H1 (cell line): Measurements from ENCODE around the gene ARHGEF4. TPM values are rescaled to one million over a fixed set of nuclear protein-coding genes. Genes with fewer than 3 reads are reported as not detected.

Source experiments
- CEBPB ChIP-seq: IDR thresholded peaks from 2 replicates; pipeline ENCODE4 v1.6.1; 2012; ENCODE audit warnings: low read depth, low read length
- CHD2 ChIP-seq: IDR thresholded peaks from 2 replicates; pipeline ENCODE4 v1.6.1; 2012; ENCODE audit warnings: low read length, improper control_type of control experiment
- CREB1 ChIP-seq: IDR thresholded peaks from 2 replicates; pipeline ENCODE4 v1.6.1; 2012; ENCODE audit warnings: inconsistent platforms
- EGR1 ChIP-seq: IDR thresholded peaks from 2 replicates; pipeline ENCODE4 v1.6.1; 2011; ENCODE audit warnings: low read depth, low read length, borderline replicate concordance
- EZH2 ChIP-seq: fragments of 200-600 bp; sonication (generic); IDR thresholded peaks from 2 replicates; pipeline ENCODE4 v1.7.1; 2012; ENCODE audit warnings: low read depth, mild to moderate bottlenecking, moderate library complexity, low read length, inconsistent platforms; ENCODE audit not compliant: severe bottlenecking
- HDAC2 ChIP-seq, 2 experiments: fragments of 300-600 bp in 1 of 2; sonication (generic) in 1 of 2; IDR thresholded peaks; 2 replicates each; pipeline ENCODE4 v1.6.1; 2011 to 2012; ENCODE audit warnings: low read depth in 2 of 2, low read length in 2 of 2, mild to moderate bottlenecking in 2 of 2, moderate library complexity in 2 of 2, borderline replicate concordance in 1 of 2, inconsistent platforms in 1 of 2
- KDM4A ChIP-seq: IDR thresholded peaks from one replicate; pipeline ENCODE4 v1.7.1; 2012; ENCODE audit warnings: low read depth, mild to moderate bottlenecking, moderate library complexity, low read length, inconsistent platforms; ENCODE audit not compliant: severe bottlenecking
- NRF1 ChIP-seq: IDR thresholded peaks from 2 replicates; pipeline ENCODE4 v1.6.1; 2011; ENCODE audit warnings: mild to moderate bottlenecking, low read depth, low read length, improper control_type of control experiment
- PHF8 ChIP-seq: fragments of 200-600 bp; sonication (generic); conservative IDR thresholded peaks from 2 replicates; pipeline ENCODE4 v1.7.1; 2012; ENCODE audit warnings: low read depth, mild to moderate bottlenecking, inconsistent platforms, low read length, moderate library complexity
- POLR2A ChIP-seq, 2 experiments: IDR thresholded peaks; 1 replicate in 1 of 2; 2 replicates in 1 of 2; pipeline ENCODE4 v1.6.1; 2011; ENCODE audit warnings: low read depth in 2 of 2, low read length in 2 of 2, mild to moderate bottlenecking in 2 of 2; ENCODE audit errors: control extremely low read depth in 1 of 2
- POLR2AphosphoS5 ChIP-seq: IDR thresholded peaks from 2 replicates; pipeline ENCODE4 v1.6.1; 2011; ENCODE audit warnings: low read depth, low read length
- POU5F1 ChIP-seq: IDR thresholded peaks from 2 replicates; pipeline ENCODE4 v1.6.1; 2011; ENCODE audit warnings: low read depth, mild to moderate bottlenecking, low read length, moderate library complexity
- SIX5 ChIP-seq: IDR thresholded peaks from 2 replicates; pipeline ENCODE4 v1.6.1; 2011; ENCODE audit warnings: mild to moderate bottlenecking, low read depth, low read length
- SP1 ChIP-seq: IDR thresholded peaks from 2 replicates; pipeline ENCODE4 v1.6.1; 2011; ENCODE audit warnings: low read depth, low read length
- SRF ChIP-seq: IDR thresholded peaks from 2 replicates; pipeline ENCODE4 v1.6.1; 2011; ENCODE audit warnings: mild to moderate bottlenecking, low read depth, low read length, moderate library complexity
- SUZ12 ChIP-seq: fragments of 200-600 bp; sonication (generic); IDR thresholded peaks from 2 replicates; pipeline ENCODE4 v1.6.1; 2012; ENCODE audit warnings: mild to moderate bottlenecking, inconsistent platforms, low read length, moderate library complexity, mixed read lengths
- TAF1 ChIP-seq: IDR thresholded peaks from 2 replicates; pipeline ENCODE4 v1.6.1; 2011; ENCODE audit warnings: mild to moderate bottlenecking, low read depth, low read length
- polyA plus RNA-seq, 7 experiments: library from polyadenylated mRNA; depleted of rRNA in 3 of 7; stranded (reverse) in 5 of 7; unstranded in 2 of 7; fragments of >200 nt in 5 of 7; fragments of 200-250 nt in 2 of 7; gene quantifications; 1 replicate in 5 of 7; 2 replicates in 1 of 7; 4 replicates in 1 of 7; pipeline versions ENCODE4 v1.2.1 to v1.2.3, GENCODE V29; 2011 to 2013; ENCODE audit warnings: missing spikeins in 2 of 7, mixed read lengths in 2 of 7
- total RNA-seq: library from RNA; stranded (reverse); fragmentation: NEBNext Ultra II Directional; extraction: Animal tissue kit (Norgen Biotek cat#: 25700); gene quantifications from 2 replicates; pipeline ENCODE4 v1.2.1, GENCODE V29; 2021
- TF ChIP-seq, protein P1 (sequence below): IDR thresholded peaks from 2 replicates; pipeline ENCODE4 v1.6.1; 2011; ENCODE audit warnings: low read length, improper control_type of control experiment
- TF ChIP-seq, protein P2 (sequence below): IDR thresholded peaks from 2 replicates; pipeline ENCODE4 v1.6.1; 2012; ENCODE audit warnings: inconsistent platforms
- TF ChIP-seq, protein P3 (sequence below): IDR thresholded peaks from 2 replicates; pipeline ENCODE4 v1.6.1; 2011; ENCODE audit warnings: low read depth, mild to moderate bottlenecking, low read length; ENCODE audit not compliant: insufficient read depth

ARHGEF4 gene
- total and polyA plus RNA-seq, 2 of the 8 experiments (the other 6 are each of a cell fraction or from before 2014, with no cell fraction given) = 10.6 to 14.6 TPM

DNA sequence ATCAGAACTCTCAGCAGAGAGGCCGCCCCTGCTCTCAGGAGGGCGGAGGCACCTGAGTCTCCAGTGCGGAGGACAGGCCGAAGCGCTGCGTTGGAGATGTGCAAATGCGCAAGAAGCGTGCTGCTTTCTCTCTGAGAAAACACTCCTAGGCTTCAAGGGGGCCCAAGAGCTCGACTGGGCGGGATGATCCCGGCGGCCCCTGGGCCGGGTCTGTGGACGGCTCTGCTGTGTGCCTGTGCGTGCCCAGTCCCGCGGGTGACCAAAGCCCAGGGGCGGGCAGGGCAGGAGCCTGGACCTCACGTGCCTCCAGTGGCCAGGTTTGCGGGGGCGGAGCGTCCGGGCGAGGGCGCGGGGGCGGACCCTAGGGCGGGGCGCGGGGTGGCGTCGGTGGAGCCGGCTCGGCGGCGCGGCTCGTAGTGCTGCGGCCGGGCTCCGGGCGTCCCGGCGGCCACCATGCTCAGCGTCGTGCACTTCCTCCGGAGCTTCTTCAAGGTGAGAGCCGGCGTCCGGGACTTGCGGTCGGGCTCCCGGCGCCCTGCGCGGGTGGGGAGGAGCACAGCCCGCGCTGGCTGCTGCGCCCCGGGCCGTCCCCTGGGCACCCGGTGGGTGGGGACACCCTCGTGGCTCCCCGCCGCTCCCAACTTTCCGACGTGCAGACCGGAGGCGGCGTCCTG, at the start of gene ARHGEF4 (continued):
- TF ChIP-seq, protein P1, sequence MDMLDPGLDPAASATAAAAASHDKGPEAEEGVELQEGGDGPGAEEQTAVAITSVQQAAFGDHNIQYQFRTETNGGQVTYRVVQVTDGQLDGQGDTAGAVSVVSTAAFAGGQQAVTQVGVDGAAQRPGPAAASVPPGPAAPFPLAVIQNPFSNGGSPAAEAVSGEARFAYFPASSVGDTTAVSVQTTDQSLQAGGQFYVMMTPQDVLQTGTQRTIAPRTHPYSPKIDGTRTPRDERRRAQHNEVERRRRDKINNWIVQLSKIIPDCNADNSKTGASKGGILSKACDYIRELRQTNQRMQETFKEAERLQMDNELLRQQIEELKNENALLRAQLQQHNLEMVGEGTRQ = no peak
- TF ChIP-seq SRF (no peak), CHD2 (peak; percentile 71), CREB1 (0 out of 2 replicates have a peak, but pooled peaks have one; percentile 10), POLR2AphosphoS5 (peak; percentile 26; the same call in 1 of the 2 replicates), NRF1 (no peak), SIX5 (no peak), PHF8 (peak; percentile 68), POU5F1 (no peak), KDM4A (peak; percentile 63), EZH2 (peak; percentile 14), EGR1 (peak; percentile 98), CEBPB (no peak), SP1 (no peak), POLR2A (IDR thresholded peaks at IDR 0.05; ENCODE audit: control extremely low read depth in 1 of 2, low read depth in 2 of 2, low read length in 2 of 2) (peak in 1 of 2 experiments; percentile 52; a peak in 1 of 3 replicates), SUZ12 (peak; percentile 39; the same call in 1 of the 2 replicates), HDAC2 (IDR thresholded peaks at IDR 0.05; ENCODE audit: borderline replicate concordance in 1 of 2, low read depth in 2 of 2, low read length in 2 of 2) (peak in 1 of 2 experiments; percentile 7; a peak in 1 of 4 replicates), TAF1 (no peak)
- TF ChIP-seq, protein P2, sequence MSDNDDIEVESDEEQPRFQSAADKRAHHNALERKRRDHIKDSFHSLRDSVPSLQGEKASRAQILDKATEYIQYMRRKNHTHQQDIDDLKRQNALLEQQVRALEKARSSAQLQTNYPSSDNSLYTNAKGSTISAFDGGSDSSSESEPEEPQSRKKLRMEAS = peak; percentile 74; the same call in 1 of the 2 replicates
- TF ChIP-seq, protein P3, sequence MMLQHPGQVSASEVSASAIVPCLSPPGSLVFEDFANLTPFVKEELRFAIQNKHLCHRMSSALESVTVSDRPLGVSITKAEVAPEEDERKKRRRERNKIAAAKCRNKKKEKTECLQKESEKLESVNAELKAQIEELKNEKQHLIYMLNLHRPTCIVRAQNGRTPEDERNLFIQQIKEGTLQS = no peak
- TF ChIP-seq, all 59 proteins: peak for 12
